ENCODE results near the gene CMC1. TPM values are rescaled to one million over a fixed set of nuclear protein-coding genes. Genes with fewer than 3 reads are reported as not detected.

CMC1 gene
- total RNA-seq, 2 donors from 2014 or later, result 10.5 to 16.2 TPM

DNA sequence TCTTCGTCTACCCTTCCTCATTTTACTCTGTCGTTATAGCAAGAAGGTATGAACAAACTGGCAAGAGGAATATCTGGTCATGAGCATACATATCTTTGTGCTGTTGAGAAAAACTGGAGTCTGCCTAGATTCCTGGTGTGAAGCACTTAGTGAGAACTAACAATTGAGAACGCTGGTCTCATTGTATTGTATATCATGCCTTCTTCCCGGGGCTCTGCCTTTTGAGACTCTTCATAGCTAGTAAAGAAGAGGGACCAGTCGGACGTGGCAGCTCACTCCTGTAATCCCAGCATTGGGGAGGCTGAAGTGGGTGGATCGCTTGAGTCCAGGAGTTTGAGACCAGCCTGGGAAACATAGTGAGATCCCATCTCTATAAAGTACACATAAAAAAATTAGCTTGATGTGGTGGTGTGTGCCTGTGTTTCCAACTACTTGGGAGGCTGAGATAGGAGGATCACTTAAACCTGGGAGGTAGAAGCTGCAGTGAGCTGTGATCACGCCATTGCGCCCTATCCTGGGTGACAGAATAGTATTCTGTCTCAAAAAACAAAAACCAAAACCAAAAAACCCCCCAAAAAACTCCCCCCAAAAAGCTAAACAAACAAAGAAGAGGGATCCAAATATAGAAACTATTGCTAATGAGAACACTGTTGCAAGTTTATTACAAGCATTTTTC lies 11.8 kb downstream of the CMC1 start:
- H3K36me3 ChIP-seq, result no peaks in the 10 kb centered on the region
- 92% methylated on average over 9 of the region's 9 CpGs for WGBS
- TF ChIP-seq POLR2A (IDR thresholded peaks at IDR 0.05), result no peak
- TF ChIP-seq, protein P1, sequence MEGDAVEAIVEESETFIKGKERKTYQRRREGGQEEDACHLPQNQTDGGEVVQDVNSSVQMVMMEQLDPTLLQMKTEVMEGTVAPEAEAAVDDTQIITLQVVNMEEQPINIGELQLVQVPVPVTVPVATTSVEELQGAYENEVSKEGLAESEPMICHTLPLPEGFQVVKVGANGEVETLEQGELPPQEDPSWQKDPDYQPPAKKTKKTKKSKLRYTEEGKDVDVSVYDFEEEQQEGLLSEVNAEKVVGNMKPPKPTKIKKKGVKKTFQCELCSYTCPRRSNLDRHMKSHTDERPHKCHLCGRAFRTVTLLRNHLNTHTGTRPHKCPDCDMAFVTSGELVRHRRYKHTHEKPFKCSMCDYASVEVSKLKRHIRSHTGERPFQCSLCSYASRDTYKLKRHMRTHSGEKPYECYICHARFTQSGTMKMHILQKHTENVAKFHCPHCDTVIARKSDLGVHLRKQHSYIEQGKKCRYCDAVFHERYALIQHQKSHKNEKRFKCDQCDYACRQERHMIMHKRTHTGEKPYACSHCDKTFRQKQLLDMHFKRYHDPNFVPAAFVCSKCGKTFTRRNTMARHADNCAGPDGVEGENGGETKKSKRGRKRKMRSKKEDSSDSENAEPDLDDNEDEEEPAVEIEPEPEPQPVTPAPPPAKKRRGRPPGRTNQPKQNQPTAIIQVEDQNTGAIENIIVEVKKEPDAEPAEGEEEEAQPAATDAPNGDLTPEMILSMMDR (IDR thresholded peaks at IDR 0.05), result no peak
- TF ChIP-seq POLR2AphosphoS5 (IDR thresholded peaks at IDR 0.05), result no peak
- H3K9me3 ChIP-seq, result no peaks in the 10 kb centered on the region
- intact Hi-C loops (cut with DNase I), result no loop called here
- H3K4me1 ChIP-seq (replicated peaks), result no peaks in the 10 kb centered on the region
- H3K4me3 ChIP-seq, result no peak overlapping the region
- no peaks in the 10 kb centered on the region for H3K27me3 ChIP-seq (replicated peaks; ENCODE audit: insufficient read depth)
- DNase-seq (ENCODE audit: low spot score), result no peak
- no peak overlapping the region for H3K27ac ChIP-seq

DNA sequence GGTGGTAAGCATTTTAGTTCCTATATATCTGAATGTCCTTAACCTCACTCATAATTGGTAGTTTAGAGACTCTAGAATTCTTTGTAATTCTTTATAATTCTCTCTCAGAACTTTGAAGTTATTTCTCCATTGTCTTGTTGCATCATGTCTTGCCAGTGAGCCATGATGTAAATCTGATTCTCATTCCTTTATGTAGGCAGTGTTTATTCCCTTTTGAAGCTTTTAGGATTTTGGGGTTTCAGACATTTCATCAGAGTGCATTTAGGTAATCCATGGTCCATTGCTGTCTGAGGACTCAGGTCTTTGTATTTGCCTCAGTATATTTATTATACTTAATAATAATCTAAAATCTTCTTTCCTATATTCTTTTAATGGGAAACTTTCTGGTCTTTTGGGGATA lies 20.6 kb downstream of the CMC1 start:
- Histone ChIP-seq H3K36me3 (no peaks in the 10 kb centered on the region), H3K4me1 (replicated peaks) (no peaks in the 10 kb centered on the region), H3K9me3 (no peaks in the 10 kb centered on the region), H3K27ac (no peak overlapping the region), H3K4me3 (no peak overlapping the region), H3K27me3 (replicated peaks; ENCODE audit: insufficient read depth) (no peaks in the 10 kb centered on the region)
- intact Hi-C loops (cut with DNase I), result no loop called here
- TF ChIP-seq, protein P1 (IDR thresholded peaks at IDR 0.05), result no peak
- TF ChIP-seq POLR2A (IDR thresholded peaks at IDR 0.05) (no peak), POLR2AphosphoS5 (IDR thresholded peaks at IDR 0.05) (no peak)
- DNase-seq (ENCODE audit: low spot score), result no peak

DNA sequence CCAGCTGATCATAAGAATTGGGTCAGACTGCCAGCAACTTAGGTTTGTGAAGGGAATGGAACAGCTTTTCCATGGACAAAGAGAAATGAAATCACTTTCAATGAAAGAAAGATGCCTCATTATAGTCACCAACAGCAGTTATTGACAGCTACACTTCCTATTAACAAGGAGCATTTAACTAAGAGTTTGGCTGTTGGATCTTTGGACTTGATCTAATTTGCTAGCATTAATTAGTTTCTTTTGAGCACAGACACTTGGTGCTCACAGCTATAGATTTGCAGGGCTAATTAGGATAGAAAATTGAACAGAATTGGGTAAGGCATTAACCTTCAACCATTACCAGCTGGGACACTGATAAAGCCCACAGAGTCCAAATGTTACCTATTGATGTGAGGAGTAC lies 24.2 kb downstream of the CMC1 start:
- no peaks in the 10 kb centered on the region for H3K9me3 ChIP-seq
- no peaks in the 10 kb centered on the region for H3K36me3 ChIP-seq
- H3K27ac ChIP-seq, result no peak overlapping the region
- TF ChIP-seq, protein P1 (IDR thresholded peaks at IDR 0.05), result no peak
- no peak for TF ChIP-seq POLR2AphosphoS5 (IDR thresholded peaks at IDR 0.05)
- no peak for TF ChIP-seq POLR2A (IDR thresholded peaks at IDR 0.05)
- H3K4me1 ChIP-seq (replicated peaks), result no peaks in the 10 kb centered on the region
- H3K4me3 ChIP-seq, result no peak overlapping the region
- intact Hi-C loops (cut with DNase I), result no loop called here
- no peaks in the 10 kb centered on the region for H3K27me3 ChIP-seq (replicated peaks; ENCODE audit: insufficient read depth)
- DNase-seq (ENCODE audit: low spot score), result no peak

DNA sequence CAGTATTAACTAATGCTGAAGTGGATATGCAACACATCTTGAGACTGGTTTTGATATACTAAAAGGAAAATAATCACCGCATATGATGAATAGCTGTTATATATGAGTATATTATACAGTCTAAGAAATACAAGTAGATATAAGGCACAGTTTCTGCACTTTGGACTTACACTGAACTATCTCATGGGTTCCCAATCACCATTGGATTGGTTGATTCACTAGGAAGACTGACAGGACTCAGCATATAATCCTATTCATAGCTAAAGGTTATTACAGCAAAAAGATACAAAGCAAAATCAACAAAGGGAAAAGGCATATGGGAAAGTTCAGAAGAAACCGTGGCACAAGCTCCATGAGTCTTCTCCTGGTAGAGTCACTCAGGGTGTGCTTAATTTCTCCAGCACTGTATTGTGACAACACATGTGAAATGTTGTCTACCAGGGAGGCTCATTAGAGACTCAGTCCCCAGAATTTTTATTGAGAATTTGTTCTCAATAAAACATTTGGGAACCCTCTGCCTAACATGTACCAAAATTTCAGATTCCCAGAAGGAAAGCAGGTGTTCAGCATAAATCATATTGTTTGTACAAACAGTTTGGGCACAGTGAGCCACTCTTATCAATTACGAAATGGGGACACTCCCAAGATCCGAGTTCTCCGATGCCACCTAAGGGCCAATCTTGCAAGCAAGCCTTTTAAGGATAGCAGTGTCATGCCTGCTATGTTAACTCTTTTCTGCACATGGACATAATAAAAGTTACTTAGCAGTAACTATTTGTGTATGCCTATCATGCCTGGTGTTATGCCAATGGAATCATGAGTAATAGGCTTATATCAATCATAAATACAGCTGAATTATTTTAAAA lies 26.8 kb downstream of the CMC1 start:
- 63% methylated on average over 5 of the region's 5 CpGs for WGBS
- intact Hi-C loops (cut with DNase I), result no loop called here

More for the DNA sequence above, 26.8 kb downstream of the CMC1 start:
- no peaks in the 10 kb centered on the region for H3K36me3 ChIP-seq
- TF ChIP-seq POLR2A (IDR thresholded peaks at IDR 0.05), result no peak
- no peak for TF ChIP-seq POLR2AphosphoS5 (IDR thresholded peaks at IDR 0.05)
- TF ChIP-seq, protein P1 (IDR thresholded peaks at IDR 0.05), result no peak
- H3K4me1 ChIP-seq (replicated peaks), result no peaks in the 10 kb centered on the region
- no peak overlapping the region for H3K4me3 ChIP-seq
- no peak overlapping the region for H3K27ac ChIP-seq
- H3K9me3 ChIP-seq, result no peaks in the 10 kb centered on the region
- DNase-seq (ENCODE audit: low spot score), result no peak
- H3K27me3 ChIP-seq (replicated peaks; ENCODE audit: insufficient read depth), result no peaks in the 10 kb centered on the region
